Karpas-422 (cell line): ENCODE results near the gene ABCA6. TPM values are rescaled to one million over a fixed set of nuclear protein-coding genes. Genes with fewer than 3 reads are reported as not detected.

ENCODE experiments used
- DNase-seq: peaks from one replicate; pipeline ENCODE4 v3.0.0-alpha.2; 2015
- H2AFZ ChIP-seq: fragments of 200-600 bp; sonication (generic); 2 replicates; pipeline ENCODE4 v1.6.1; 2014; ENCODE audit warnings: antibody characterized with exemption, low read length, mixed read lengths
- H3K27ac ChIP-seq: fragments of 200-600 bp; sonication (generic); 2 replicates; pipeline ENCODE4 v1.5.1; 2014; ENCODE audit warnings: mild to moderate bottlenecking, low read length, moderate library complexity
- H3K27me3 ChIP-seq: fragments of 200-600 bp; sonication (generic); 2 replicates; pipeline ENCODE4 v1.6.1; 2014; ENCODE audit warnings: low read length, mixed read lengths
- H3K36me3 ChIP-seq: fragments of 200-600 bp; sonication (generic); 2 replicates; pipeline ENCODE4 v1.6.1; 2014; ENCODE audit warnings: low read length, mixed read lengths; ENCODE audit not compliant: insufficient read depth
- H3K4me1 ChIP-seq: fragments of 200-600 bp; sonication (generic); 2 replicates; pipeline ENCODE4 v1.6.1; 2014; ENCODE audit warnings: mild to moderate bottlenecking, low read length, mixed read lengths
- H3K4me2 ChIP-seq: fragments of 200-600 bp; sonication (generic); 2 replicates; pipeline ENCODE4 v1.6.1; 2014; ENCODE audit warnings: low read length, low read depth, mild to moderate bottlenecking; ENCODE audit not compliant: poor library complexity, severe bottlenecking
- H3K4me3 ChIP-seq: fragments of 200-600 bp; sonication (generic); 2 replicates; pipeline ENCODE4 v1.5.1; 2014; ENCODE audit warnings: mild to moderate bottlenecking, antibody characterized with exemption, low read length, mixed read lengths
- H3K79me2 ChIP-seq: fragments of 200-600 bp; sonication (generic); 2 replicates; pipeline ENCODE4 v1.6.1; 2014; ENCODE audit warnings: mild to moderate bottlenecking, low read length, mixed read lengths
- H3K9ac ChIP-seq: fragments of 200-600 bp; sonication (generic); 2 replicates; pipeline ENCODE4 v1.6.0; 2014; ENCODE audit warnings: low read length
- H3K9me2 ChIP-seq: fragments of 200-600 bp; sonication (generic), shearing (Covaris generic); replicated peaks from 2 replicates; pipeline ENCODE4 v1.6.0; 2014; ENCODE audit warnings: mild to moderate bottlenecking, low read length, moderate library complexity; ENCODE audit not compliant: insufficient read depth
- H3K9me3 ChIP-seq: fragments of 300-700, 200-600 bp; sonication (generic); 2 replicates; pipeline ENCODE4 v1.6.1; 2014; ENCODE audit warnings: low read length, mixed read lengths
- H4K20me1 ChIP-seq: fragments of 200-600 bp; sonication (generic); 2 replicates; pipeline ENCODE4 v1.6.1; 2014; ENCODE audit warnings: mild to moderate bottlenecking, antibody characterized with exemption, low read length, low read depth; ENCODE audit not compliant: insufficient read depth
- total RNA-seq: library from RNA; depleted of rRNA; stranded (reverse); fragments of >200 nt; shearing (Covaris generic); gene quantifications from 2 replicates; pipeline ENCODE4 v1.2.3, GENCODE V29; 2014; ENCODE audit warnings: low replicate concordance

ABCA6 gene
- total RNA-seq, 1 experiment from 2014 or later, result not detected

- Histone ChIP-seq H3K36me3 (no peaks in the 10 kb centered on the region), H3K4me3 (no peak overlapping the region), H3K4me2 (no peak overlapping the region), H3K9me2 (no peaks in the 10 kb centered on the region), H3K27ac (no peak overlapping the region), H4K20me1 (no peaks in the 10 kb centered on the region), H3K9me3 (no peaks in the 10 kb centered on the region), H3K27me3 (no peaks in the 10 kb centered on the region), H2AFZ (no peak overlapping the region), H3K4me1 (no peaks in the 10 kb centered on the region), H3K9ac (no peak overlapping the region), H3K79me2 (no peaks in the 10 kb centered on the region)
- no peak for DNase-seq
These were observed 2.9 kb upstream of the ABCA6 start for GRCh38 chr17:69144331-69145255.

GRCh38 chr17:69143683-69144231 lies 2.1 kb upstream of the ABCA6 start:
- Histone ChIP-seq H3K27ac (no peak overlapping the region), H3K4me2 (no peak overlapping the region), H3K27me3 (no peaks in the 10 kb centered on the region), H4K20me1 (no peaks in the 10 kb centered on the region), H3K36me3 (no peaks in the 10 kb centered on the region), H3K79me2 (no peaks in the 10 kb centered on the region), H3K4me1 (no peaks in the 10 kb centered on the region), H3K9ac (no peak overlapping the region), H3K9me2 (no peaks in the 10 kb centered on the region), H2AFZ (no peak overlapping the region), H3K9me3 (no peaks in the 10 kb centered on the region), H3K4me3 (no peak overlapping the region)
- DNase-seq, result no peak

GRCh38 chr17:69143151-69143550 lies 1.5 kb upstream of the ABCA6 start:
- Histone ChIP-seq H3K4me1 (no peaks in the 10 kb centered on the region), H3K9me2 (no peaks in the 10 kb centered on the region), H4K20me1 (no peaks in the 10 kb centered on the region), H3K9me3 (no peaks in the 10 kb centered on the region), H3K4me3 (no peak overlapping the region), H3K27me3 (no peaks in the 10 kb centered on the region), H3K4me2 (no peak overlapping the region), H3K36me3 (no peaks in the 10 kb centered on the region), H3K27ac (no peak overlapping the region), H3K79me2 (no peaks in the 10 kb centered on the region), H3K9ac (no peak overlapping the region), H2AFZ (no peak overlapping the region)
- DNase-seq, result no peak

GRCh38 chr17:69142175-69142802 lies 594 bp upstream of the ABCA6 start:
- no peak overlapping the region for H3K9ac ChIP-seq
- H2AFZ ChIP-seq, result no peak overlapping the region
- no peaks in the 10 kb centered on the region for H3K9me3 ChIP-seq
- DNase-seq, result no peak
- no peaks in the 10 kb centered on the region for H3K27me3 ChIP-seq
- H3K4me1 ChIP-seq, result no peaks in the 10 kb centered on the region
- no peak overlapping the region for H3K4me2 ChIP-seq
- no peaks in the 10 kb centered on the region for H3K79me2 ChIP-seq
- no peak overlapping the region for H3K27ac ChIP-seq
- no peak overlapping the region for H3K4me3 ChIP-seq
- no peaks in the 10 kb centered on the region for H4K20me1 ChIP-seq
- no peaks in the 10 kb centered on the region for H3K9me2 ChIP-seq
- no peaks in the 10 kb centered on the region for H3K36me3 ChIP-seq

- H3K4me3 ChIP-seq, result no peak overlapping the region
- DNase-seq, result no peak
- no peaks in the 10 kb centered on the region for H3K36me3 ChIP-seq
- no peaks in the 10 kb centered on the region for H3K9me3 ChIP-seq
- H2AFZ ChIP-seq, result no peak overlapping the region
- H3K27ac ChIP-seq, result no peak overlapping the region
- no peak overlapping the region for H3K4me2 ChIP-seq
- H3K4me1 ChIP-seq, result no peaks in the 10 kb centered on the region
- no peaks in the 10 kb centered on the region for H3K9me2 ChIP-seq
- H3K9ac ChIP-seq, result no peak overlapping the region
- H3K79me2 ChIP-seq, result no peaks in the 10 kb centered on the region
- H3K27me3 ChIP-seq, result no peaks in the 10 kb centered on the region
- H4K20me1 ChIP-seq, result no peaks in the 10 kb centered on the region
These were observed 7.6 kb downstream of the ABCA6 start for GRCh38 chr17:69134112-69134511.

GRCh38 chr17:69130627-69131296 lies 10.9 kb downstream of the ABCA6 start:
- no peaks in the 10 kb centered on the region for H3K4me1 ChIP-seq
- no peaks in the 10 kb centered on the region for H3K79me2 ChIP-seq
- no peak overlapping the region for H3K4me2 ChIP-seq
- no peaks in the 10 kb centered on the region for H3K9me3 ChIP-seq
- no peak overlapping the region for H3K9ac ChIP-seq
- H3K4me3 ChIP-seq, result no peak overlapping the region
- no peak for DNase-seq
- no peaks in the 10 kb centered on the region for H3K27me3 ChIP-seq
- no peaks in the 10 kb centered on the region for H4K20me1 ChIP-seq
- no peaks in the 10 kb centered on the region for H3K9me2 ChIP-seq
- H3K36me3 ChIP-seq, result no peaks in the 10 kb centered on the region
- H3K27ac ChIP-seq, result no peak overlapping the region
- no peak overlapping the region for H2AFZ ChIP-seq

GRCh38 chr17:69123626-69124025 lies 18.1 kb downstream of the ABCA6 start:
- Histone ChIP-seq H3K27me3 (no peaks in the 10 kb centered on the region), H3K27ac (no peak overlapping the region), H3K9me3 (no peaks in the 10 kb centered on the region), H3K9ac (no peak overlapping the region), H3K9me2 (no peaks in the 10 kb centered on the region), H2AFZ (no peak overlapping the region), H3K4me1 (no peaks in the 10 kb centered on the region), H3K36me3 (no peaks in the 10 kb centered on the region), H4K20me1 (no peaks in the 10 kb centered on the region), H3K79me2 (no peaks in the 10 kb centered on the region), H3K4me3 (no peak overlapping the region), H3K4me2 (no peak overlapping the region)
- no peak for DNase-seq

- Histone ChIP-seq H3K9me3 (no peaks in the 10 kb centered on the region), H2AFZ (no peak overlapping the region)
These were observed 19.6 kb downstream of the ABCA6 start for GRCh38 chr17:69122065-69122464.

More at GRCh38 chr17:69122065-69122464, 19.6 kb downstream of the ABCA6 start:
- H3K79me2 ChIP-seq, result no peaks in the 10 kb centered on the region
- H3K9ac ChIP-seq, result no peak overlapping the region
- no peak overlapping the region for H3K4me3 ChIP-seq
- no peaks in the 10 kb centered on the region for H3K9me2 ChIP-seq
- H3K4me1 ChIP-seq, result no peaks in the 10 kb centered on the region
- no peaks in the 10 kb centered on the region for H4K20me1 ChIP-seq
- H3K27me3 ChIP-seq, result no peaks in the 10 kb centered on the region
- no peak overlapping the region for H3K27ac ChIP-seq
- no peaks in the 10 kb centered on the region for H3K36me3 ChIP-seq
- DNase-seq, result no peak
- no peak overlapping the region for H3K4me2 ChIP-seq
